ENCODE measurements around the gene TGFBR2. TPM values are rescaled to one million over a fixed set of nuclear protein-coding genes. Genes with fewer than 3 reads are reported as not detected.

Gene TGFBR2
- total RNA-seq, 2 experiments from 2014 or later, result 47.3 to 50.5 TPM

DNA sequence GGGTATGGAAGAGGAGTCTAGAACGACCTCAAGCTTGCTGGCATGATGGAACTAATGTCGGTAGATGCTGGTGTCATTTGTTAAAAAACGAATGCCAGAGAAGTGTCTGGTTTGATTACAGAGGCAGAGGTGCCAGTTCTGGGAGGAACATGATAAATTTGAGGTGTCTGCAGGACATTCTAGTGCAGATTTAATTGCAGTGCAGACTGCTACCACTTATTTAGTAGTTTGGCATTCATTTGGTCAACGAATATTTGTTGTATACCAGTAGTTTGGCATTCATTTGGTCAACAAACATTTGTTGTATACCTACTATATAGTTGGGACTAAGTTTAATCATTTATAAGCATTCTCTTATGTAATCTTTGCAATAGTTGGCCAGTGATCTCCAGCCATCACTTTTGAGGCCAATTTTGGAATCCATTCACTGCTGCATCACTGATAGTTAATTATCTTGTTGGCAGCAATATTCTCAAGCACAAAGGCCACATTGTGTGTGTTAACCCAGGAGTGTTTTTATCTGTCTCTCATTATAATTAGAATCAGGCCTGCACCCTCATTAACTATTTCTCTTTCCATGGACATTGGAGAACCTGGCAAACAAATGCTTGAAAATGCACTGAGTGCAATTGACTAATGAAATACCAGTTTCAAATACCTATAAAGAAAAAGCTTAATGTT, 19.5 kb upstream of the TGFBR2 start:
- DNase-seq (no peak), ATAC-seq (no peak)
- Mint-ChIP-seq H3K27me3 (no peaks in the 10 kb centered on the region), H3K9me3 (ENCODE audit: low read depth) (peaks cover 2% of the 10 kb centered on the region), H3K4me3 (no peak overlapping the region), H3K36me3 (no peaks in the 10 kb centered on the region), H3K4me1 (no peaks in the 10 kb centered on the region), H3K27ac (no peak overlapping the region)
- CTCF ChIA-PET, result no interaction called here

DNA sequence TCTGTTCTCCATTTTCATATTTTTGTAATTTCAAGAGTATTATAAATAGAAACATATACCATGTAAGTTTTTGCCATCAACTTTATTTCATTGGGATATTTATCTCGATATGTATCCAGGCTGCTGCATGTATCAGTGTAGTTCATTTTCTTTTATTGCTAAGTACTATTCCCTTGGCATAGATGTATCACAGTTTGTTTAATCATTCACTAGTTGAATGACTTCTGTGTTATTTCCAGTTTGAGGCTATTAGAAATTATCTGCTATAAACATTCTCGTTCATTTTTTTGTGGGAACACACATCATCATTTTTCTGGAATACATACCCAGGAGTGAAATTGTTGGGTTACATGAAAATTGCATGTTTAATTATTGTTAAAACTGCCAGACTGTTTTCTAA, 18.5 kb upstream of the TGFBR2 start:
- DNase-seq (no peak), ATAC-seq (no peak)
- H3K4me3 Mint-ChIP-seq, result no peak overlapping the region
- no peaks in the 10 kb centered on the region for H3K4me1 Mint-ChIP-seq
- CTCF ChIA-PET, result no interaction called here
- no peak overlapping the region for H3K27ac Mint-ChIP-seq
- H3K27me3 Mint-ChIP-seq, result no peaks in the 10 kb centered on the region
- peaks cover 8% of the 10 kb centered on the region for H3K9me3 Mint-ChIP-seq (ENCODE audit: low read depth)
- H3K36me3 Mint-ChIP-seq, result peaks cover 3% of the 10 kb centered on the region

DNA sequence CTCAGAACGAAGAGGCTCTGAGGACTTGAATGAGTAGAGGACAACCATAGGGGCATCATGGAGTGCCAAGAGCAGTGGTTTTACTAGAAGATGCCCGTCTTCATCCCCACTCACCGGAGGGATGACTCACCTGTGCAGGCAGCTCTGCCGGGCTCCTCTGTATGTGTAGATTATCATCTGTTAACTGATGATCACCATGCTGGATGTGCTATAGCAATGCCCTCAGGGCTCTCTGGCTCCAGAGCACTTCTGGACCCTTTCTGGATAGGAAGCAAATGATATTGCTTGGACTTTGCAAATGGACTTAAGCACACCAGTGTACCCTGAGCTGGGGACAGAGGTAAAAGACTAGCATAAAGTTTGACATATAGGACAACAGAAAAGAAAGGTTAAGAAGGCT, 10.2 kb upstream of the TGFBR2 start:
- Mint-ChIP-seq H3K36me3 (peaks cover 3% of the 10 kb centered on the region), H3K27ac (no peak overlapping the region), H3K4me1 (peaks cover 21% of the 10 kb centered on the region), H3K4me3 (no peak overlapping the region), H3K27me3 (no peaks in the 10 kb centered on the region), H3K9me3 (ENCODE audit: low read depth) (peaks cover 8% of the 10 kb centered on the region)
- ATAC-seq, result no peak
- no peak for DNase-seq
- CTCF ChIA-PET, result no interaction called here

DNA sequence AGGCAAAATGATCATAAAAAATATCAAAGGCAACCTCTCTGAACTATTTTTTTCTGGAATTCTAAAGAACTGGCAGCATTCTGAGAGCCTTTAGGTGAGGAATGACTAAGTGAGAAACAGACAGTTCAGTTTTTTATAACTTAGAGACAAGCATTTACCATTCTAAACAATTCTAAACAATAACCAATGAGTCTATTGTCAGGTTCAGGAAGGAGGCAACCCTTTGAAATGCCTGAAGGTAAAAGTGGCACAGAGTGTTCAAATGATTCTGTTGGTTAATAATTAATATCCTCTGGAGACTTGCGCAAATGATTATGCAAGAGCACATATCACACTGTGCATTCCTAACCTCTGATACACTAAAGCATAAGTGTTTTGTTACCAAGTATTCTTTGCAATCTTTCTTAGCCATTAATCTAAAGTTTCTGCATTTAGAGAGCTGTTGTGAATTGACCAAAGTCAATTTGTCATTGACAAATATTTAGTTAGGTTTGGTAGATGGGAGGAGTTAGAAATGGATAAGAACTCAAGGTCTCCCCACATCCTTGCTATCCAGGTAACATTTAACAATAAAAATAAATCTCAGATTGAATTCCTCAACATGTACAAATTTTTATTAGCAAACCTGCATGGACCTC, 9.2 kb upstream of the TGFBR2 start:
- CTCF ChIA-PET, result no interaction called here
- Mint-ChIP-seq H3K27ac (no peak overlapping the region), H3K27me3 (no peaks in the 10 kb centered on the region), H3K4me3 (no peak overlapping the region), H3K36me3 (peaks cover 5% of the 10 kb centered on the region), H3K9me3 (ENCODE audit: low read depth) (peaks cover 3% of the 10 kb centered on the region), H3K4me1 (peaks cover 21% of the 10 kb centered on the region)
- ATAC-seq (no peak), DNase-seq (no peak)

DNA sequence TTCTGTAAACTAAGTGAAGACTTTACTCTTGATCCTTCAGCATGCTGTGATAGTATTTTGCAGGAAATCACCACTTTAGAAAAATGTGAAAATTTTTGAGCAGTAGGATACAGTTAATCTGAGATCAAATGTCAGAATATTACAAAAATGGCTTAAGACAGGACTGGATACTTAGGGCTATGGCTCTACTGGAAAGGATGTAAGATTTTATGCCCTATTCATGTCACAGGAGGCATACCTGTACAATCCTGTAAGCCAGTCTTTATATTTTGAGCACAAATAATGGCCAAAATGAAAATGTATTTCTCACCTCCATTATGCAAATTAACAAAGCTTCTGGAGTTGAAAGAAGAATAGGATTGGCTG, 8.6 kb upstream of the TGFBR2 start:
- CTCF ChIA-PET, result interaction anchor here (0.6 kb wide), 1 partner anchor 1936 kb away, joined by 4 read pairs; no protein-coding TSS in a partner anchor
- H3K9me3 Mint-ChIP-seq (ENCODE audit: low read depth), result no peaks in the 10 kb centered on the region
- H3K4me1 Mint-ChIP-seq, result peaks cover 22% of the 10 kb centered on the region
- H3K27ac Mint-ChIP-seq, result no peak overlapping the region
- peaks cover 3% of the 10 kb centered on the region for H3K36me3 Mint-ChIP-seq
- H3K27me3 Mint-ChIP-seq, result no peaks in the 10 kb centered on the region
- H3K4me3 Mint-ChIP-seq, result no peak overlapping the region
- ATAC-seq (no peak), DNase-seq (no peak)

DNA sequence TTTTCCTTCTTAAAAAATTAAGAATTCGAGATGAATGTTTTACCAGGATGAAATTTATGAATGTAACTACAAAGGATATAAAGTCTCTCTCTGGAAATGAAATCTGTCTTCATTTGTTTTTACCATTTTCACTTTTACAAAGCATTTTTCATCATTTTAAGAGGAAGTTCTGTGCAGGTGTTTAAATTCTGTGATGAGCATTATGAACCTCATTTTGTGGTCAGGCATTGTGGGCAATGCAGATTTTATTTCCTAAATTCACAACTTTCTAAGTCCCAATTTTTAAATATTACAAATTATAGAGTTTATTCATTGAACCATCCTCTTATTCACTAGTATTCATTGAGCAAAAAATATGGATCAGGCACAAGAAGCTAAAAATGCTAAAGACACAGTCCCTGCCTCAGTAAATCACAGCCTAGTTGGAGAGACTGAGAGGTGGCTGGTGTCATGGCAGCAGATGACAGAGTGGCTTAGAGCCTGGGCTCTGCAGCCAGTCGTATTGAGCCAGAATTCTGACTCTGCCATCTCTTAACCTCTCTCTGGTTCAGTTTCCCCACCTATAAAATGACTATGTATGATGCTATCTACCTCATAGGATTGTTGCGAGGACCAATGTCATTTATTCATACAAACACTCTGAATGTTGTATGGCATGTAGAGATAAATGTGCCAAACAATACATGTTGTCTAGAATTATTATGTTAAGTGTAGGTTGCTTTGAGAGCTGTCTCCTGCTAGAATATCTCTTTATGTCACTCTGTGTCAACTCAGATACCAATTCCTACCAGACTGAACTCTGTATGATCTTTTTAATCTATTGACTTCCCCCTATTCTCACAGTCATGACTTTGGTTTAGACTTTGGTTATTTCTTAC, 7.5 kb upstream of the TGFBR2 start:
- no peak overlapping the region for H3K4me3 Mint-ChIP-seq
- DNase-seq (no peak), ATAC-seq (peak; percentile 70)
- CTCF ChIA-PET, result no interaction called here
- no peaks in the 10 kb centered on the region for H3K9me3 Mint-ChIP-seq (ENCODE audit: low read depth)
- H3K36me3 Mint-ChIP-seq, result peaks cover 3% of the 10 kb centered on the region
- H3K4me1 Mint-ChIP-seq, result peaks cover 31% of the 10 kb centered on the region
- no peaks in the 10 kb centered on the region for H3K27me3 Mint-ChIP-seq
- no peak overlapping the region for H3K27ac Mint-ChIP-seq

DNA sequence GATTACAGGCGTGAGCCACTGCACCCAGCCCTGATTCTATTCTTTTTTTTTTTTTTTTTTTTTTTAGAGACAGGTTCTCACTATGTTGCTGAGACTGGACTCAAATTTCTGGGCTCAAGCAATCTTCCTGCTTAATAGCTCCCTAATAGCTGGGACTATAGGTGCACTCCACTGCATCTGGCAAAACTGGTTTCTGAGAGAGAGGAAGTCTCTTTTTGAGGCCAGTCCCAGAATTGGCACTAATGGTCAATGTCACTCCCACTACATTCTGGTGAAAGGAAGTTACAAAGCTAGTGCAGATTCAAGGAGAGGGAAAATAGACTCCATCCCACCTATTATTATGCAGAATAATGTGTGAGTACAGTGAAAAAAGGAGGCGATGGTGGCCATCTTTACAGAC, 5.8 kb upstream of the TGFBR2 start:
- peaks cover 3% of the 10 kb centered on the region for H3K36me3 Mint-ChIP-seq

DNA sequence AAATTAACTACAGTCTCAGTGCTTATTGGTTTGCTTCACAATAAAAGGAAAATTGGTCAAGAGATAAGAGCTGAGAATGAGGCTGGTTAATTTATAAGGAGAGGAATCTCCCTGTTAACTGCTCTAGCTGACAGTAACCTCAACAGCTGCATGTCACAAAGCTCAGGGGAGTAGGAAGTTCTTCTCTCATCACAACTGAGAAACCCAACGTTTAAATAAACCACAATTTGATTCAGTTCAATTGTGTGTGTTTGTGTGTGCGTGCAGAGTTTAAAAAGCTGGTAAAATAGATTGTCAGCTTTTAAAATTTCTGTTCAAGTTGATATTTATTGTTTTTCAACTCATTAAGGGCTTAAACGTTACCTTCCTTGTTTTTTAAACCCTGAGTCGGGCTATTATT, 3.5 kb upstream of the TGFBR2 start:
- CTCF ChIA-PET, result interaction anchor here (0.5 to 1.1 kb wide), 2 partner anchors 12 to 26 kb away, joined by 3 read pairs; no protein-coding TSS in a partner anchor
- Mint-ChIP-seq H3K9me3 (ENCODE audit: low read depth) (no peaks in the 10 kb centered on the region), H3K4me3 (no peak overlapping the region), H3K27me3 (no peaks in the 10 kb centered on the region), H3K4me1 (peaks cover 49% of the 10 kb centered on the region), H3K36me3 (peaks cover 4% of the 10 kb centered on the region), H3K27ac (peak overlapping the region; percentile 52)
- no peak for DNase-seq
- ATAC-seq, result no peak

More for the DNA sequence above, 5.8 kb upstream of the TGFBR2 start:
- DNase-seq, result no peak
- Mint-ChIP-seq H3K4me1 (peaks cover 48% of the 10 kb centered on the region), H3K27ac (no peak overlapping the region), H3K4me3 (no peak overlapping the region), H3K9me3 (ENCODE audit: low read depth) (no peaks in the 10 kb centered on the region), H3K27me3 (no peaks in the 10 kb centered on the region)
- CTCF ChIA-PET, result interaction anchor here (1.3 kb wide), 1 partner anchor 401 kb away, joined by 4 read pairs; no protein-coding TSS in a partner anchor
- ATAC-seq, result no peak

DNA sequence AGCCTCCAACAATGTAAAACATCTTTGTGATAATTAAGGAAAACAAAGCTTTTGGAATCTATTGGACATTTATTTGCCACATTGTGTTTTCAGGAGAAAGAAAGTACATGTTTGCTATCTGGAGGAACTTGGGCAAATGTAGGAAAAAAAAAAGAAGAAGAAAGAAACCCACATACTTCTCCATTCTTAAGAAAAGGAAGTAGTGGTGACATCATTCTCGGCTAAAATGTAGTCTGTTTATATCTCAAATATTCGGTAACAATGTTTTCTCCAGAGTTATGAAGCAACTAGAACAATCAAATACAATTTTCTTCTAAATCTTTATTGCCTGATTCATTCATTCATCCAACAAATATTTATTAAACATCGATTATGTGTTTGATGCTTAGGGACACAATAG, 2.3 kb upstream of the TGFBR2 start:
- CTCF ChIA-PET, result interaction anchor here (0.6 to 1.2 kb wide), 3 partner anchors 71 to 405 kb away, joined by 3 read pairs; no protein-coding TSS in a partner anchor
- H3K9me3 Mint-ChIP-seq (ENCODE audit: low read depth), result no peaks in the 10 kb centered on the region
- H3K36me3 Mint-ChIP-seq, result peaks cover 13% of the 10 kb centered on the region
- DNase-seq (no peak), ATAC-seq (no peak)
- peaks cover 45% of the 10 kb centered on the region for H3K4me1 Mint-ChIP-seq
- H3K27me3 Mint-ChIP-seq, result no peaks in the 10 kb centered on the region
- H3K27ac Mint-ChIP-seq, result peak overlapping the region; percentile 97
- H3K4me3 Mint-ChIP-seq, result peak overlapping the region; percentile 91

DNA sequence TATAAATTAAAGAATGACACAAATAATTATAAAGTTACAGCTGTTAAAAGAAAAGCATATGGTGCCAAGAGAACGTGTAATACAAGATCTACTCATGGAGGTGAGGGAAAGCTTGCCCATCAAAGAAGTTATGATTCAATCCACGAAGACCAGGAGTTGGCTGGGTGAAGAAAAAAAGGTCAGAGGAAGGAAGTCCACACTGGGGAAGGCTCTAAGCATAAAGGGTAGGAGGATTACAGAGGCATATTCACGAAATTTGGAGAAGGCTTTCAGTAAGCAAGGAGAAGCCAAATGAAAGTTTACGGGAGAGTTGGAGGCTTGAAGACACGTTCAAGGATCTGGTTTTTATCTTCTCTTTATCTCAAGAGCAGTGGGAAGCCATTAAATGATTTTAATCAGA, 1.8 kb upstream of the TGFBR2 start:
- no peaks in the 10 kb centered on the region for H3K27me3 Mint-ChIP-seq
- DNase-seq (no peak), ATAC-seq (no peak)
- H3K36me3 Mint-ChIP-seq, result peaks cover 15% of the 10 kb centered on the region
- CTCF ChIA-PET, result interaction anchor here (0.6 to 1.2 kb wide), 3 partner anchors 14 to 405 kb away, joined by 3 read pairs; no protein-coding TSS in a partner anchor
- no peaks in the 10 kb centered on the region for H3K9me3 Mint-ChIP-seq (ENCODE audit: low read depth)
- H3K4me3 Mint-ChIP-seq, result peak overlapping the region; percentile 91
- peak overlapping the region; percentile 97 for H3K27ac Mint-ChIP-seq
- peaks cover 42% of the 10 kb centered on the region for H3K4me1 Mint-ChIP-seq

DNA sequence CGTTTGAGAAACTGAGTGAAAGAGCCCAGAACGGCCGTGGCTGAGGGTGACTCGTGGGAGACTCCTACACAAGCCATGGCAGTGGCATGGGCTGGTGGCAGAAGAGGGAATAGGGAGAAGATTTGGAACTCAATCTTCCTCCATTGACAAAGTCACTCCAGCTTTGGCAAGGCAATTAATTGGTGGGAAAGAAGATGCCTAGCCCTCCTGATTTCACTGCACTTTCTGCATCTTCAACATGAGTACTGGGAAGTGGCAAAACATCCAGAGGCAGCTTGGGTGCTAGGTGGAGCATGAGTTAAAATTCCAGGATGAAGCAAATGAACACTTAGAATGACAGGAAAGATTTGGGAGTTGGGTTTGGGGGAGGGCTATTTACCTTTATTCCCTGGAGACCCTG, 1.4 kb upstream of the TGFBR2 start:
- Mint-ChIP-seq H3K9me3 (ENCODE audit: low read depth) (no peaks in the 10 kb centered on the region), H3K27me3 (no peaks in the 10 kb centered on the region), H3K27ac (peak overlapping the region; percentile 97), H3K4me1 (peaks cover 46% of the 10 kb centered on the region), H3K4me3 (peak overlapping the region; percentile 91), H3K36me3 (peaks cover 20% of the 10 kb centered on the region)
- peak; percentile 42 for DNase-seq
- CTCF ChIA-PET, result interaction anchor here (0.6 to 1.2 kb wide), 3 partner anchors 13 to 406 kb away, joined by 3 read pairs; no protein-coding TSS in a partner anchor
- ATAC-seq, result no peak

DNA sequence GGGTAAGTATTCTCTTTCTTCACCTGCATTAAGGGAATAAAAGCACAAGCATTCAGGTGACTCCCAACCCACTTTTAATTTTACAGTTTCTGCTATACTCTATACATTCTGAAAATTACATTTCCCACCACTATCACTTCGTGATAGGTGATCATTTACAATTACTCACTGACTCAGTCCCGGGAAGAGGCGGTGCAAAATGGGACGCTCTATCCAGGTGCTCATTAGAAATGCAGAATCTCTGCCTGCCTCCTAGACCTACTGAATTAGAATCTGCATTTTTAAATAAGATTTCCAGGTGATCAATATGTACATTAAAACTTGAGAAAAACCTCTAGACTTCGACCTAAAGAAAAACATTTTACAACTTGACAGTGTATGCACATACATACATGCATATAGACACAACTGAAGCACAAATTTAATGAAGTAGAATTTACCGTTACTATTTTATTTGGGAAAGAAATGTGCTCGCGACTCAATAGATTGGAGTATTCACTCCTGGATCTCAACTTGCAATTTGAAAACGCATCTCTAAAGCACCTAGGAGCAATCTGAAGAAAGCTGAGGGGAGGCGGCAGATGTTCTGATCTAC, 598 bp upstream of the TGFBR2 start:
- Mint-ChIP-seq H3K36me3 (peaks cover 23% of the 10 kb centered on the region), H3K27ac (peak overlapping the region; percentile 97), H3K27me3 (no peaks in the 10 kb centered on the region), H3K9me3 (ENCODE audit: low read depth) (no peaks in the 10 kb centered on the region), H3K4me1 (peaks cover 51% of the 10 kb centered on the region), H3K4me3 (peak overlapping the region; percentile 91)
- CTCF ChIA-PET, result interaction anchor here (0.8 to 2.8 kb wide), 6 partner anchors 9 to 52 kb away, joined by 3 to 18 read pairs (median 6); no protein-coding TSS in a partner anchor
- no peak for ATAC-seq
- DNase-seq, result no peak
